WTC11 (cell line): ENCODE measurements around the gene LMO1.

Source experiments
- ATF1 ChIP-seq: sonication (generic); formaldehyde crosslinking; IDR thresholded peaks from 2 replicates; pipeline ENCODE4 v1.8.1; 2023; ENCODE audit warnings: mild to moderate bottlenecking, moderate library complexity, missing genetic modification reagents
- ATF2 ChIP-seq: sonication (generic); formaldehyde crosslinking; IDR thresholded peaks from 2 replicates; pipeline ENCODE4 v1.8.1; 2022; ENCODE audit warnings: low read depth, missing genetic modification reagents, borderline replicate concordance
- CTCF ChIP-seq: fragments of 200-600 bp; IDR thresholded peaks from 2 replicates; pipeline ENCODE4 v1.8.0; 2022; ENCODE audit warnings: antibody characterized with exemption
- E2F1 ChIP-seq: sonication (generic); formaldehyde crosslinking; IDR thresholded peaks from 2 replicates; pipeline ENCODE4 v1.8.0; 2022; ENCODE audit warnings: mild to moderate bottlenecking, missing genetic modification reagents
- MAX ChIP-seq: sonication (generic); formaldehyde crosslinking; IDR thresholded peaks from 2 replicates; pipeline ENCODE4 v1.8.0; 2022; ENCODE audit warnings: mild to moderate bottlenecking, missing genetic modification reagents
- MXD4 ChIP-seq: fragments of 250-450 bp; sonication (Bioruptor Pico); IDR thresholded peaks from 2 replicates; pipeline ENCODE4 v1.8.0; 2021; ENCODE audit warnings: mild to moderate bottlenecking, moderate library complexity, borderline replicate concordance
- PRDM15 ChIP-seq: sonication (generic); formaldehyde crosslinking; IDR thresholded peaks from 2 replicates; pipeline ENCODE4 v1.8.0; 2022; ENCODE audit warnings: missing genetic modification reagents
- TEAD4 ChIP-seq: sonication (generic); formaldehyde crosslinking; IDR thresholded peaks from 2 replicates; pipeline ENCODE4 v1.8.0; 2022; ENCODE audit warnings: mild to moderate bottlenecking, missing genetic modification reagents
- USF1 ChIP-seq: sonication (generic); formaldehyde crosslinking; IDR thresholded peaks from 2 replicates; pipeline ENCODE4 v1.8.0; 2022; ENCODE audit warnings: mild to moderate bottlenecking, missing genetic modification reagents

GRCh38 chr11:8271106-8271886 lies 7.6 kb upstream of the LMO1 start:
- TF ChIP-seq TEAD4 (no peak), MAX (CRISPR knock-in tag) (no peak), E2F1 (CRISPR knock-in tag) (no peak), CTCF (no peak), USF1 (CRISPR knock-in tag) (no peak), PRDM15 (no peak), ATF1 (CRISPR knock-in tag) (no peak), MXD4 (CRISPR knock-in tag) (no peak), ATF2 (CRISPR knock-in tag) (no peak)
